GM18526 (cell line): Measurements from ENCODE around the gene FAXC.

ENCODE experiments used
- POLR2A ChIP-seq: IDR thresholded peaks from 3 replicates; pipeline ENCODE4 v1.6.1; 2011; ENCODE audit not compliant: insufficient read length; ENCODE audit errors: extremely low read depth

Gene FAXC

GRCh38 chr6:99270030-99270429 lies 79.4 kb downstream of the FAXC start:
- no peak for TF ChIP-seq POLR2A

GRCh38 chr6:99269207-99269606 lies 80.3 kb downstream of the FAXC start:
- no peak for TF ChIP-seq POLR2A

GRCh38 chr6:99254616-99255550 lies 94.6 kb downstream of the FAXC start:
- no peak for TF ChIP-seq POLR2A

- TF ChIP-seq POLR2A, result no peak
These were observed 96.2 kb downstream of the FAXC start for GRCh38 chr6:99253271-99253670.

- TF ChIP-seq POLR2A, result no peak
These were observed 97.1 kb downstream of the FAXC start for GRCh38 chr6:99252421-99252820.

GRCh38 chr6:99250476-99250875 lies 99.0 kb downstream of the FAXC start:
- TF ChIP-seq POLR2A, result no peak

- no peak for TF ChIP-seq POLR2A
These were observed 102.9 kb downstream of the FAXC start for GRCh38 chr6:99246602-99247001.

- TF ChIP-seq POLR2A, result no peak
These were observed 107.5 kb downstream of the FAXC start for GRCh38 chr6:99241905-99242534.

- no peak for TF ChIP-seq POLR2A
These were observed 113.5 kb downstream of the FAXC start for GRCh38 chr6:99236010-99236409.

- TF ChIP-seq POLR2A, result no peak
These were observed 116.3 kb downstream of the FAXC start for GRCh38 chr6:99233219-99233618.

GRCh38 chr6:99232056-99232455 lies 117.4 kb downstream of the FAXC start:
- no peak for TF ChIP-seq POLR2A

- TF ChIP-seq POLR2A, result no peak
These were observed 124.3 kb downstream of the FAXC start for GRCh38 chr6:99225172-99225571.
